B cell (primary cell): ENCODE measurements around the gene SLC13A3.

Experiments used
- CTCF ChIP-seq: fragments of 200-600 bp; IDR thresholded peaks from one replicate; pipeline ENCODE4 v1.8.0; 2022; ENCODE audit warnings: antibody characterized with exemption, mild to moderate bottlenecking
- EZH2 ChIP-seq: IDR thresholded peaks from 2 replicates; pipeline ENCODE4 v1.6.1; 2012; ENCODE audit warnings: borderline replicate concordance, low read depth, mild to moderate bottlenecking, moderate library complexity, low read length; ENCODE audit not compliant: insufficient read depth, poor library complexity, severe bottlenecking

GRCh38 chr20:46555370-46555956 lies 95.8 kb downstream of the SLC13A3 start:
- TF ChIP-seq CTCF (no peak), EZH2 (no peak)
